ENCODE measurements around the gene APMAP. TPM values are rescaled to one million over a fixed set of nuclear protein-coding genes. Genes with fewer than 3 reads are reported as not detected.

APMAP gene
- total RNA-seq, 2 experiments from 2014 or later, result 27.7 to 28.0 TPM

DNA sequence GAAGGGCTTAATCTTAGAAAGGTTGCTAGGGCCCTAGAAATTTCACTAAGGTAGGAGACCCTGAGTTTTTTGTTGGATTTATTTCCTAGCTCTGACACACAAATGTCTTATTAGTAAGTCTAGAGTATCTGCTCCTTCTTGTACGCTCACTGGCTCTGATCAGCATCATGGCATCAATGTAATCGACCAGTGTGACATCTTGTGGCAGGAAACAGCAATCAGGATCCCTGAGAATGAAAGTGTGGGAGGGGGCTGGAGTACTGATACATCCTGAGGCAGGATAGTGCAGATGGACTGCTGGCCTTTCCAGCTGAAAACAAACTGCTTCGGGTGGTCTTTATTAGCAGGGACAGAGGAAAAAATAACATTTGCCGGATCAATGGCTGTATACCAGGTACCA is 53.5 kb downstream of the APMAP start:
- Histone ChIP-seq H3K4me2 (ENCODE audit: low read length) (no peak overlapping the region), H2AFZ (ENCODE audit: low read length) (no peak overlapping the region), H3K79me2 (ENCODE audit: insufficient read depth, low read depth, low read length) (no peaks in the 10 kb centered on the region), H4K20me1 (ENCODE audit: insufficient read depth, low read length) (no peaks in the 10 kb centered on the region), H3K36me3 (ENCODE audit: insufficient read depth, low read length) (no peaks in the 10 kb centered on the region), H3K4me3 (ENCODE audit: low read depth, low read length, poor library complexity, severe bottlenecking) (no peak overlapping the region), H3K27ac (ENCODE audit: low read depth, low read length, poor library complexity, severe bottlenecking) (no peak overlapping the region), H3K4me1 (ENCODE audit: insufficient read depth, low read length, poor library complexity, severe bottlenecking) (no peaks in the 10 kb centered on the region), H3K9me3 (ENCODE audit: low read length) (no peaks in the 10 kb centered on the region), H3K9me2 (ENCODE audit: insufficient read depth, low read length) (no peaks in the 10 kb centered on the region)
- no peak for DNase-seq (ENCODE audit: low spot score)
- CTCF ChIA-PET (ENCODE audit: unreplicated experiment), result no interaction called here
- no TSS peak for BruUV-seq (replicated peaks)
- intact Hi-C loops (cut with micrococcal nuclease; ENCODE audit: unreplicated experiment), result no loop called here
- TF ChIP-seq, protein P1, sequence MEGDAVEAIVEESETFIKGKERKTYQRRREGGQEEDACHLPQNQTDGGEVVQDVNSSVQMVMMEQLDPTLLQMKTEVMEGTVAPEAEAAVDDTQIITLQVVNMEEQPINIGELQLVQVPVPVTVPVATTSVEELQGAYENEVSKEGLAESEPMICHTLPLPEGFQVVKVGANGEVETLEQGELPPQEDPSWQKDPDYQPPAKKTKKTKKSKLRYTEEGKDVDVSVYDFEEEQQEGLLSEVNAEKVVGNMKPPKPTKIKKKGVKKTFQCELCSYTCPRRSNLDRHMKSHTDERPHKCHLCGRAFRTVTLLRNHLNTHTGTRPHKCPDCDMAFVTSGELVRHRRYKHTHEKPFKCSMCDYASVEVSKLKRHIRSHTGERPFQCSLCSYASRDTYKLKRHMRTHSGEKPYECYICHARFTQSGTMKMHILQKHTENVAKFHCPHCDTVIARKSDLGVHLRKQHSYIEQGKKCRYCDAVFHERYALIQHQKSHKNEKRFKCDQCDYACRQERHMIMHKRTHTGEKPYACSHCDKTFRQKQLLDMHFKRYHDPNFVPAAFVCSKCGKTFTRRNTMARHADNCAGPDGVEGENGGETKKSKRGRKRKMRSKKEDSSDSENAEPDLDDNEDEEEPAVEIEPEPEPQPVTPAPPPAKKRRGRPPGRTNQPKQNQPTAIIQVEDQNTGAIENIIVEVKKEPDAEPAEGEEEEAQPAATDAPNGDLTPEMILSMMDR (conservative IDR thresholded peaks at IDR 0.05; ENCODE audit: low read length), result no peak
- no peak for TF ChIP-seq EZH2phosphoT487 (IDR thresholded peaks at IDR 0.05; ENCODE audit: borderline replicate concordance, low read depth, low read length)
- POLR2A ChIA-PET, result no interaction called here

DNA sequence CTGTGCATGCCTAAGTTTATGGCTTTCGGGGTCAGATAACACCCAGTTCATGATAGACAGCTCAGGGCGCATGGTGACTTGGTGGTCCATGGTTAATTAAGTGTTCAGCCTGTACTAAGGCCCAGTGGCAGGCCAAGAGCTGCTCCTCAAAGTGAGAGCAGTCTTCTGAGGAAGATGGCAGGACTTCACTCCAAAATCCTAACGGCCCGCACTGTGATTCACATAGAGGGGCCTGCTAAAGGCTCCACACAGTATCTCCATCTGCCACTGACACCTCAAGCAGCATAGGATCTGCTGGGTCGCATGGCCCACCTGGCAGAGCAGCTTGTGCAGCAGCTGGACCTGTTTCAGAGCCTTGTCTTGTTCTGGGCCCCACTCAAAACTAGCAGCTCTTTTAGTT is 54.1 kb downstream of the APMAP start:
- no peaks in the 10 kb centered on the region for H3K4me1 ChIP-seq (ENCODE audit: insufficient read depth, low read length, poor library complexity, severe bottlenecking)
- intact Hi-C loops (cut with micrococcal nuclease; ENCODE audit: unreplicated experiment), result no loop called here
- no TSS peak for BruUV-seq (replicated peaks)
- H3K4me3 ChIP-seq (ENCODE audit: low read depth, low read length, poor library complexity, severe bottlenecking), result no peak overlapping the region
- ChIA-PET POLR2A (no interaction called here), CTCF (ENCODE audit: unreplicated experiment) (no interaction called here)
- no peak overlapping the region for H2AFZ ChIP-seq (ENCODE audit: low read length)
- no peaks in the 10 kb centered on the region for H3K9me2 ChIP-seq (ENCODE audit: insufficient read depth, low read length)
- TF ChIP-seq, protein P1 (conservative IDR thresholded peaks at IDR 0.05; ENCODE audit: low read length), result no peak
- no peak for TF ChIP-seq EZH2phosphoT487 (IDR thresholded peaks at IDR 0.05; ENCODE audit: borderline replicate concordance, low read depth, low read length)
- DNase-seq (ENCODE audit: low spot score), result no peak
- no peaks in the 10 kb centered on the region for H3K79me2 ChIP-seq (ENCODE audit: insufficient read depth, low read depth, low read length)
- no peaks in the 10 kb centered on the region for H4K20me1 ChIP-seq (ENCODE audit: insufficient read depth, low read length)
- H3K4me2 ChIP-seq (ENCODE audit: low read length), result no peak overlapping the region
- no peaks in the 10 kb centered on the region for H3K9me3 ChIP-seq (ENCODE audit: low read length)
- H3K27ac ChIP-seq (ENCODE audit: low read depth, low read length, poor library complexity, severe bottlenecking), result no peak overlapping the region
- H3K36me3 ChIP-seq (ENCODE audit: insufficient read depth, low read length), result no peaks in the 10 kb centered on the region

DNA sequence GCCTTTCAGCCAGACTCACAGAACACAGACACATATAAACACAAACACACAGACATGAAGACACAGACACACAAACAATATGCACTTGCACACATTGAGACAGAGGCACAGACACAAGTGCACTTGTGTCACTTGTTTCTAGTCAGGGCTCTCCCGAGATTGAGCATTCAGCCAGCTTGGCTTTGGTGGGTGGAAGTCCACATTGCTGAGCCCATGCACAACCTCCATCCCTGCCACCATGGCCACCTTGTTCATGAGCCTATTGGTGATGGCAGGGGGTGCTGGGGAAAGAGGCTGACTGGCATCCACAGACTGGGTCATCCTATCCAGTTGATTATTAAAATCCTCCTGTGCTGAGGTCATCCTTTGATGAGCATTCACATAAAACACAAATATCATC is 55.0 kb downstream of the APMAP start:
- no peak for DNase-seq (ENCODE audit: low spot score)
- no peaks in the 10 kb centered on the region for H3K9me3 ChIP-seq (ENCODE audit: low read length)
- H3K9me2 ChIP-seq (ENCODE audit: insufficient read depth, low read length), result no peaks in the 10 kb centered on the region
- no peak overlapping the region for H3K4me3 ChIP-seq (ENCODE audit: low read depth, low read length, poor library complexity, severe bottlenecking)
- BruUV-seq (replicated peaks), result no TSS peak
- no peaks in the 10 kb centered on the region for H3K36me3 ChIP-seq (ENCODE audit: insufficient read depth, low read length)
- H3K4me2 ChIP-seq (ENCODE audit: low read length), result no peak overlapping the region
- intact Hi-C loops (cut with micrococcal nuclease; ENCODE audit: unreplicated experiment), result no loop called here
- ChIA-PET CTCF (ENCODE audit: unreplicated experiment) (no interaction called here), POLR2A (no interaction called here)
- TF ChIP-seq, protein P1 (conservative IDR thresholded peaks at IDR 0.05; ENCODE audit: low read length), result no peak
- TF ChIP-seq EZH2phosphoT487 (IDR thresholded peaks at IDR 0.05; ENCODE audit: borderline replicate concordance, low read depth, low read length), result no peak
- no peaks in the 10 kb centered on the region for H3K79me2 ChIP-seq (ENCODE audit: insufficient read depth, low read depth, low read length)
- no peaks in the 10 kb centered on the region for H3K4me1 ChIP-seq (ENCODE audit: insufficient read depth, low read length, poor library complexity, severe bottlenecking)
- H3K27ac ChIP-seq (ENCODE audit: low read depth, low read length, poor library complexity, severe bottlenecking), result no peak overlapping the region
- no peaks in the 10 kb centered on the region for H4K20me1 ChIP-seq (ENCODE audit: insufficient read depth, low read length)
- no peak overlapping the region for H2AFZ ChIP-seq (ENCODE audit: low read length)
